CD4-positive, alpha-beta T cell treated with Interleukin-6 for 4 hours (primary cell): ENCODE results near the gene ULK2.
A peak's percentile ranks its signal among the peaks of the same experiment; 100 is the strongest.
"Not testable (repeated sequence)": the region's sequence is repeated elsewhere in the genome, so short reads cannot be mapped to it uniquely, and the experiment has no call there.

ENCODE experiments used
- DNase-seq: peaks from one replicate; pipeline ENCODE4 v3.0.0-alpha.2; 2020; ENCODE audit warnings: mixed read lengths

ULK2 gene

GRCh38 chr17:19867329-19868078, at the start of gene ULK2:
Gene ULK2 (minus strand): TSS chr17:19867936. CDS start chr17:19867417, 519 bp downstream.
- peak; percentile 62 for DNase-seq

- no peak for DNase-seq
Measured at GRCh38 chr17:19915245-19915978, 47.7 kb upstream of the ULK2 start.

- DNase-seq = no peak
Measured at GRCh38 chr17:19911033-19911432, 43.3 kb upstream of the ULK2 start.

GRCh38 chr17:19909139-19909538, 41.4 kb upstream of the ULK2 start:
- DNase-seq = no peak

GRCh38 chr17:19905502-19905901, 37.8 kb upstream of the ULK2 start:
- no peak for DNase-seq

- no peak for DNase-seq
Measured at GRCh38 chr17:19904924-19905323, 37.2 kb upstream of the ULK2 start.

- no peak for DNase-seq
Measured at GRCh38 chr17:19904412-19904811, 36.7 kb upstream of the ULK2 start.

- no peak for DNase-seq
Measured at GRCh38 chr17:19900809-19901208, 33.1 kb upstream of the ULK2 start.

GRCh38 chr17:19897903-19898302, 30.2 kb upstream of the ULK2 start:
- no peak for DNase-seq

GRCh38 chr17:19897090-19897837, 29.5 kb upstream of the ULK2 start:
- no peak for DNase-seq

GRCh38 chr17:19896679-19897078, 28.9 kb upstream of the ULK2 start:
- DNase-seq = no peak

- DNase-seq = not testable (repeated sequence)
Measured at GRCh38 chr17:19890554-19890953, 22.8 kb upstream of the ULK2 start.

GRCh38 chr17:19890001-19890400, 22.3 kb upstream of the ULK2 start:
- not testable (repeated sequence) for DNase-seq

- no peak for DNase-seq
Measured at GRCh38 chr17:19886116-19886515, 18.4 kb upstream of the ULK2 start.

GRCh38 chr17:19883537-19884215, 15.9 kb upstream of the ULK2 start:
- DNase-seq = no peak

- DNase-seq = no peak
Measured at GRCh38 chr17:19880393-19880792, 12.7 kb upstream of the ULK2 start.

GRCh38 chr17:19877364-19877945, 9.7 kb upstream of the ULK2 start:
- peak; percentile 24 for DNase-seq

- peak; percentile 70 for DNase-seq
Measured at GRCh38 chr17:19876529-19877161, 8.9 kb upstream of the ULK2 start.

- no peak for DNase-seq
Measured at GRCh38 chr17:19874256-19874655, 6.5 kb upstream of the ULK2 start.

GRCh38 chr17:19873346-19873745, 5.6 kb upstream of the ULK2 start:
- DNase-seq = no peak

- DNase-seq = no peak
Measured at GRCh38 chr17:19868079-19868395, 301 bp upstream of the ULK2 start.

- DNase-seq = peak; percentile 68
Measured at GRCh38 chr17:19867079-19867328, 732 bp downstream of the ULK2 start.

GRCh38 chr17:19865021-19865420, 2.7 kb downstream of the ULK2 start:
- no peak for DNase-seq
